ENCODE measurements around the gene TMEM86A.
"Not testable (repeated sequence)": the region's sequence is repeated elsewhere in the genome, so short reads cannot be mapped to it uniquely, and the experiment has no call there.

Gene TMEM86A

GRCh38 chr11:18671246-18671645, 27.3 kb upstream of the TMEM86A start:
- Histone ChIP-seq H2BK12ac (ENCODE audit: low read length) (no peak overlapping the region), H2BK120ac (ENCODE audit: insufficient read depth, low read length, poor library complexity) (no peak overlapping the region), H3K9me3 (ENCODE audit: insufficient read depth, low read depth, low read length) (no peaks in the 10 kb centered on the region), H3K4ac (ENCODE audit: low read depth, low read length) (no peak overlapping the region), H2AFZ (ENCODE audit: insufficient read depth, low read length, poor library complexity) (no peak overlapping the region), H2AK5ac (ENCODE audit: low read length) (no peak overlapping the region), H4K8ac (ENCODE audit: low read depth, low read length) (no peak overlapping the region), H3K9ac (ENCODE audit: low read length) (no peak overlapping the region), H3K18ac (ENCODE audit: low read length) (no peak overlapping the region), H3K14ac (ENCODE audit: low read length) (no peak overlapping the region), H4K12ac (ENCODE audit: low read depth, low read length) (no peak overlapping the region), H2BK5ac (ENCODE audit: low read depth, low read length, poor library complexity) (no peak overlapping the region), H3K27me3 (ENCODE audit: insufficient read depth, low read length) (no peaks in the 10 kb centered on the region), H3K4me3 (ENCODE audit: low read depth, low read length) (no peak overlapping the region), H3K27ac (ENCODE audit: low read depth, low read length) (no peak overlapping the region), H3K79me1 (ENCODE audit: low read length) (peaks cover 8% of the 10 kb centered on the region), H3K4me1 (ENCODE audit: control insufficient read depth in 1 of 2, insufficient read depth in 2 of 2, low read length in 2 of 2) (peaks cover 6 to 10% of the 10 kb centered on the region in 2 experiments), H4K91ac (ENCODE audit: low read depth, low read length) (no peak overlapping the region), H3K36me3 (ENCODE audit: control insufficient read depth in 1 of 2, insufficient read depth in 2 of 2, low read length in 2 of 2) (no peaks in the 10 kb centered on the region), H3K4me2 (ENCODE audit: low read length) (no peak overlapping the region), H3K79me2 (ENCODE audit: control insufficient read depth, insufficient read depth, low read length, poor library complexity) (no peaks in the 10 kb centered on the region), H3K23ac (ENCODE audit: low read length) (no peak overlapping the region)
- no CpG with 5 or more reads among the region's 2 CpGs for WGBS (ENCODE audit: extremely low coverage, insufficient coverage, insufficient read length)
- DNase-seq = no peak

GRCh38 chr11:18672209-18672608, 26.4 kb upstream of the TMEM86A start:
- H2AFZ ChIP-seq (ENCODE audit: insufficient read depth, low read length, poor library complexity); H2BK120ac ChIP-seq (ENCODE audit: insufficient read depth, low read length, poor library complexity); H3K4me3 ChIP-seq (ENCODE audit: low read depth, low read length); H3K36me3 ChIP-seq (ENCODE audit: control insufficient read depth in 1 of 2, insufficient read depth in 2 of 2, low read length in 2 of 2); H3K18ac ChIP-seq (ENCODE audit: low read length); H3K4ac ChIP-seq (ENCODE audit: low read depth, low read length); H4K8ac ChIP-seq (ENCODE audit: low read depth, low read length); H3K79me2 ChIP-seq (ENCODE audit: control insufficient read depth, insufficient read depth, low read length, poor library complexity); H3K79me1 ChIP-seq (ENCODE audit: low read length); H3K14ac ChIP-seq (ENCODE audit: low read length); H3K27ac ChIP-seq (ENCODE audit: low read depth, low read length); H3K23ac ChIP-seq (ENCODE audit: low read length); H3K27me3 ChIP-seq (ENCODE audit: insufficient read depth, low read length); DNase-seq; H3K4me2 ChIP-seq (ENCODE audit: low read length); H4K12ac ChIP-seq (ENCODE audit: low read depth, low read length); H3K9ac ChIP-seq (ENCODE audit: low read length); H3K9me3 ChIP-seq (ENCODE audit: insufficient read depth, low read depth, low read length); H2BK12ac ChIP-seq (ENCODE audit: low read length); H4K91ac ChIP-seq (ENCODE audit: low read depth, low read length); H2AK5ac ChIP-seq (ENCODE audit: low read length); H2BK5ac ChIP-seq (ENCODE audit: low read depth, low read length, poor library complexity): not testable (repeated sequence)
- H3K4me1 ChIP-seq (ENCODE audit: control insufficient read depth in 1 of 2, insufficient read depth in 2 of 2, low read length in 2 of 2) = peaks cover 6 to 10% of the 10 kb centered on the region in 2 experiments
- WGBS (ENCODE audit: extremely low coverage, insufficient coverage, insufficient read length) = no CpG with 5 or more reads among the region's 7 CpGs

GRCh38 chr11:18676803-18677202, 21.8 kb upstream of the TMEM86A start:
- no peak overlapping the region for H2BK12ac ChIP-seq (ENCODE audit: low read length)
- H3K79me1 ChIP-seq (ENCODE audit: low read length) = no peaks in the 10 kb centered on the region
- H4K8ac ChIP-seq (ENCODE audit: low read depth, low read length) = no peak overlapping the region
- no peak overlapping the region for H2AK5ac ChIP-seq (ENCODE audit: low read length)
- DNase-seq = no peak
- H3K4ac ChIP-seq (ENCODE audit: low read depth, low read length) = no peak overlapping the region
- H2BK5ac ChIP-seq (ENCODE audit: low read depth, low read length, poor library complexity) = no peak overlapping the region
- no peak overlapping the region for H3K18ac ChIP-seq (ENCODE audit: low read length)
- no peak overlapping the region for H3K23ac ChIP-seq (ENCODE audit: low read length)
- no peak overlapping the region for H2BK120ac ChIP-seq (ENCODE audit: insufficient read depth, low read length, poor library complexity)
- H4K91ac ChIP-seq (ENCODE audit: low read depth, low read length) = no peak overlapping the region
- no peak overlapping the region for H2AFZ ChIP-seq (ENCODE audit: insufficient read depth, low read length, poor library complexity)
- no peak overlapping the region for H3K9ac ChIP-seq (ENCODE audit: low read length)
- H3K4me3 ChIP-seq (ENCODE audit: low read depth, low read length) = no peak overlapping the region
- no peak overlapping the region for H3K27ac ChIP-seq (ENCODE audit: low read depth, low read length)
- no peaks in the 10 kb centered on the region for H3K79me2 ChIP-seq (ENCODE audit: control insufficient read depth, insufficient read depth, low read length, poor library complexity)
- WGBS (ENCODE audit: extremely low coverage, insufficient coverage, insufficient read length) = no CpG with 5 or more reads among the region's 4 CpGs
- H3K36me3 ChIP-seq (ENCODE audit: control insufficient read depth in 1 of 2, insufficient read depth in 2 of 2, low read length in 2 of 2) = no peaks in the 10 kb centered on the region
- no peaks in the 10 kb centered on the region for H3K27me3 ChIP-seq (ENCODE audit: insufficient read depth, low read length)
- no peak overlapping the region for H4K12ac ChIP-seq (ENCODE audit: low read depth, low read length)
- no peak overlapping the region for H3K4me2 ChIP-seq (ENCODE audit: low read length)
- H3K14ac ChIP-seq (ENCODE audit: low read length) = no peak overlapping the region
- H3K4me1 ChIP-seq (ENCODE audit: control insufficient read depth in 1 of 2, insufficient read depth in 2 of 2, low read length in 2 of 2) = peaks cover 2% of the 10 kb centered on the region in 2 experiments
- H3K9me3 ChIP-seq (ENCODE audit: insufficient read depth, low read depth, low read length) = no peaks in the 10 kb centered on the region

GRCh38 chr11:18677560-18677959, 21.0 kb upstream of the TMEM86A start:
- Histone ChIP-seq H3K4me2 (ENCODE audit: low read length) (no peak overlapping the region), H2BK5ac (ENCODE audit: low read depth, low read length, poor library complexity) (no peak overlapping the region), H2AK5ac (ENCODE audit: low read length) (no peak overlapping the region), H3K27ac (ENCODE audit: low read depth, low read length) (no peak overlapping the region), H3K18ac (ENCODE audit: low read length) (no peak overlapping the region), H3K23ac (ENCODE audit: low read length) (no peak overlapping the region), H3K27me3 (ENCODE audit: insufficient read depth, low read length) (no peaks in the 10 kb centered on the region), H3K36me3 (ENCODE audit: control insufficient read depth in 1 of 2, insufficient read depth in 2 of 2, low read length in 2 of 2) (no peaks in the 10 kb centered on the region), H3K14ac (ENCODE audit: low read length) (no peak overlapping the region), H3K9me3 (ENCODE audit: insufficient read depth, low read depth, low read length) (no peaks in the 10 kb centered on the region), H2AFZ (ENCODE audit: insufficient read depth, low read length, poor library complexity) (no peak overlapping the region), H2BK12ac (ENCODE audit: low read length) (no peak overlapping the region), H3K79me1 (ENCODE audit: low read length) (no peaks in the 10 kb centered on the region), H4K8ac (ENCODE audit: low read depth, low read length) (no peak overlapping the region), H3K79me2 (ENCODE audit: control insufficient read depth, insufficient read depth, low read length, poor library complexity) (no peaks in the 10 kb centered on the region), H4K91ac (ENCODE audit: low read depth, low read length) (no peak overlapping the region), H3K4me3 (ENCODE audit: low read depth, low read length) (no peak overlapping the region), H2BK120ac (ENCODE audit: insufficient read depth, low read length, poor library complexity) (no peak overlapping the region), H3K4ac (ENCODE audit: low read depth, low read length) (no peak overlapping the region), H3K4me1 (ENCODE audit: control insufficient read depth in 1 of 2, insufficient read depth in 2 of 2, low read length in 2 of 2) (peaks cover 2% of the 10 kb centered on the region in 2 experiments), H3K9ac (ENCODE audit: low read length) (no peak overlapping the region), H4K12ac (ENCODE audit: low read depth, low read length) (no peak overlapping the region)
- WGBS (ENCODE audit: extremely low coverage, insufficient coverage, insufficient read length) = no CpG with 5 or more reads among the region's 3 CpGs
- no peak for DNase-seq
